LNCAP (cell line): Measurements from ENCODE around the gene BCAS3.

Experiments used
- TF ChIP-seq, protein P1 (sequence below): fragments of 450-650 bp; IDR thresholded peaks from 2 replicates; pipeline ENCODE4 v1.5.1; 2017; ENCODE audit warnings: mild to moderate bottlenecking

The BCAS3 gene

DNA sequence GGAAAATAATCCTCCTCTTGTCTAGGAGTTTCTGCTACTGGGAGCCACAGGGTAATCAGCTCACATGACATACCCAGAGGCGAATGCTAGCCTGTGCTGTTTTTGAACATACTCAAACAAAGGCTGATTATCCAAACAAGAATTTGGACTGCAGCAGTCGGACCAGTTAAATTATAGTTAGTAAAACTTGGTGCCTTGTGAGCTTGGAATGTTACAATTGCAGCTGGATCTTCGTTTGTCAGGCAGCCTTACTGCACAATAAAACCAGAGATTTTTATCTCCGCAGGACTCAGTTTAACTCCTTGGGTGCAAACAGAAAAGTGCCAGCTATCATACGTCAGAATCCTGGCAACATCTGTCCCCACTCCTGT is 558.2 kb downstream of the BCAS3 start:
- TF ChIP-seq, protein P1, sequence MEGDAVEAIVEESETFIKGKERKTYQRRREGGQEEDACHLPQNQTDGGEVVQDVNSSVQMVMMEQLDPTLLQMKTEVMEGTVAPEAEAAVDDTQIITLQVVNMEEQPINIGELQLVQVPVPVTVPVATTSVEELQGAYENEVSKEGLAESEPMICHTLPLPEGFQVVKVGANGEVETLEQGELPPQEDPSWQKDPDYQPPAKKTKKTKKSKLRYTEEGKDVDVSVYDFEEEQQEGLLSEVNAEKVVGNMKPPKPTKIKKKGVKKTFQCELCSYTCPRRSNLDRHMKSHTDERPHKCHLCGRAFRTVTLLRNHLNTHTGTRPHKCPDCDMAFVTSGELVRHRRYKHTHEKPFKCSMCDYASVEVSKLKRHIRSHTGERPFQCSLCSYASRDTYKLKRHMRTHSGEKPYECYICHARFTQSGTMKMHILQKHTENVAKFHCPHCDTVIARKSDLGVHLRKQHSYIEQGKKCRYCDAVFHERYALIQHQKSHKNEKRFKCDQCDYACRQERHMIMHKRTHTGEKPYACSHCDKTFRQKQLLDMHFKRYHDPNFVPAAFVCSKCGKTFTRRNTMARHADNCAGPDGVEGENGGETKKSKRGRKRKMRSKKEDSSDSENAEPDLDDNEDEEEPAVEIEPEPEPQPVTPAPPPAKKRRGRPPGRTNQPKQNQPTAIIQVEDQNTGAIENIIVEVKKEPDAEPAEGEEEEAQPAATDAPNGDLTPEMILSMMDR = no peak

DNA sequence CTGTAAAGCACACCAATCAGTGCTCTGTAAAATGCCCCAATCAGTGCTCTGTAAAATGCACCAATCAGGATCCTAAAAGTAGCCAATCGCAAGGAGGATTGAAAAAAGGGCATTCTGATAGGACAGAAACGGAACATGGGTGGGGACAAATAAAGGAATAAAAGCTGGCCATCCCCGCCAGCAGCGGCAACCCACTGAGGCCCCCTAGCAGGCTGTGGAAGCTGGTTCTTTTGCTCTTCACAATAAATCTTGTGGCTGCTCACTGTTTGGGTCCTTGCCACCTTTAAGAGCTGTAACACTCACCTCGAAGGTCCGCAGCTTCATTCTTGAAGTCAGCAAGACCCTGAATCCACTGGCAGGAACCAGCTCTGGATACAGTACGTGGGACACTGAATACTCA is 559.6 kb downstream of the BCAS3 start:
- TF ChIP-seq, protein P1 = no peak

DNA sequence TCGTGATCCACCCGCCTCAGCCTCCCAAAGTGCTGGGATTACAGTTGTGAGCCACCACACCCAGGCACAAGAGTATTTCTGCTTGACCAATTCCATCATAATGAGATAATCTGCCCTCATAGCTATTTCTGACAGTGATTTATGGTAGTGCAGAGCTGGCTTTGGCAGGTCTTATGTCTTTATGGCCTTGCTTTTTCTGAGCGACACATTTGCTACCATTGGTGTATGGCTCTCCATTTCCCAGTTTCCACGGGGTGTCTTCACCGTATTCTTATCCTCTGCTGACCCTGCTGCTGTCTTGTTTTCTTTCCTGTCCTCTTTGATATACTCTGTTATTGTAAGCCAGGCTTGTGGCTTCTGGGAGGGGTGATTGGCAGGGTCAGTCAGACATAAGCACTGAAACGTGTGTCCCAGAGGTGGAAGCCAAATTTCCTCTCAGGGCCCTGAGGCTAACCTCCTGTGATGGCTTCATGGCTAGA is 560.8 kb downstream of the BCAS3 start:
- TF ChIP-seq, protein P1 = no peak

DNA sequence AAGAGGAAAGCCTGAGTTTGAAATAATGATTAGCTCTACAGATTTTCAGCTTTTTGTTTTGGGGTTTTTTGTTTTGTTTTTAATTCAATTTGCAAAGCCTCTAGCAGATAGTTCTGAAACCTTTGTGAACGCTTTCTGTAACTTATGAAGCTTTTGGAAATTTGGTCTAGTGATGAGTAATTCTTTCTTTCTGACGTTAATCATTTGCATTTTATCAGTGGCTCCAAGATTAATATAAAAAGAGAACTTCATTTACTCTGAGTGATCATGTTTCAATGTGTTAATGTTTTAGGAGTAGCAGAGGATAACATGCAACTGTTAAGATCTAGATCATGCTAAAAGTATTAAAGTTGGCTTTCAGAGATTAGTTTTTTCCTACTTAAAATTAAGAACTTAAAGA is 561.7 kb downstream of the BCAS3 start:
- TF ChIP-seq, protein P1 = no peak

DNA sequence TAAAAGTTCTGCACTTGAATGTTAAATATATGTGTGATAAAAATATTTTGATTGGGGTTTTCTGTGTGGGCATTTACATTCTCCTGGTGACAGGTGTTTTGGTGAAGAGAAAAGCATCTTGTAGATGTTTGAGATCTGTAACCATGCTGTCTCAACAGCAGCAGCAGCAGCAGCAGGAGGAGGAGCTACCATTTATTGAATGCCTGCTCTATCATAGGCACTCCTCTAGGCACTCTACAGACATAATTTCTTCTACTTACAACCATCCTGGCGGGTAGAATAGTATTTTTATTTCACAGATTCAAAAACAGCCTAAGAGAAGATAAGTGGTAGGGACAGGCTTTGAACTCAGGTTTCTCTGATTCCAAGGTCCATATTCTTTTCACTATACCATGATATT is 562.3 kb downstream of the BCAS3 start:
- TF ChIP-seq, protein P1 = no peak

DNA sequence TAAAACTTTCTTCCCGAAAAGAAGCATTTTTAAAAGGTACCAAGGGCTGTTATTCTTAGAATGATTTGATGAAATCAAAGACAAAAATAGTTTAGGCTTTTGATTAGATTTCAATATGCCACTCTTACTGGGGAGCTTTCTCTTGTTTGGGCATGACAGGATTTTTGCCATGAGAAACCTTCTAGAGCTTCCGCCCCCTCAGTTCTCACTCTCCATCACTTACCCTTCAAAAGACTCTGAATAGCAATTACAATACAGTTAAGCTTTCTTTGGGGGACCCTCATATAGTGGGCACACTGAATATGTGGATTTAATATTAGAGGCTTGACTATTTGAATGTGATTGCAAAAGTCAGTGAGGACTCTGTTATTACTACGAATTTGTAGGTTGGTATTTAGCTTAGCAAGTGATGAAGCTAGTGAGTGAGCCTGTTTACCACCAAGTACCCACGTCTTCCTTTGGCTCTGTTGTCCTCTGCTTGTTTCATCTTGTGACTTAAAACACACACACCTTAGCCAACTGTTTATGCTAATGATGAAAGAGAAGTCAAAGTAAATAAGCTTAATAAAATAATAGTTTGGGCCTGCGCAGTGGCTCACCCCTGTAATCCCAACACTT is 563.3 kb downstream of the BCAS3 start:
- TF ChIP-seq, protein P1 = no peak

DNA sequence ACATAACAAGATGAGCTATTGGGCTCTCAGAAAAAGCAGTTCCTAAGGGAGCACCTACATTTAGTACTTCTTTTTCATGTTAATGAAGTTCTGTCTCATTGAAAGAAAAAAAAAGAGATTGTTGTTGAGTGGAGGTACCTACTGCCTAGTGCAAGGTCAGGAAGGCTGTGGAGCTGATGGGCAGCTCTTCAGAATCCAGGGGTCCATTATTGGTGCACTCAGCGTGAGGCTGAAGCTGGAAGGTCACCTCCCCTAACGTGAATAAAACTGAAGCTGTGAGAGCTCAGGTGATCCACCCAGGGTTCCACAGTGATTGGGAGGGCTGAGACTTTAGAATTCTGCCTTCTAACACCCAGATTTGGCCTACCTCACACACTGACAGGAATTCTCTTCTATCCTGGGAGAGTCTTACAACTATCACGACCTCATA is 568.1 kb downstream of the BCAS3 start:
- TF ChIP-seq, protein P1 = no peak

DNA sequence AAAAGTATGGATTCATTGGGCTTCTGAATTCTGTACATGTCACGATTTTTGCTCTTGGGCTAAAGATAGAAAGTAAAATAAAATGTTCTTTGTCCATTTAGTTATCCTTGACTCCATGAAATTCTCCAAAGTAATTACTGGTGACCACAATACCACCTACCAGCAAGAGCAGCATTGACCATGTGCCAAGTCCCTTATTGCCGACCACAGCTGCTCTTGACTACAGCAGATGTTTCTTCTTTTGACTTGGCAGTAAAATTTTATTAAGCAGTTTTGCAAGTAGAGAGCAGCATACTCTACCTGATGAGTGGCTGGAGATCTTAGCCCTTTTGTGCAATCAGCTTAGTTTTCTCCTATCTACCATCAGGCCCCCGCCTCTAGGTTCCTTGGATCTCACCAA is 569.8 kb downstream of the BCAS3 start:
- TF ChIP-seq, protein P1 = no peak
